H1 (cell line): ENCODE measurements around the gene GSTO2. TPM values are rescaled to one million over a fixed set of nuclear protein-coding genes. Genes with fewer than 3 reads are reported as not detected.

Source experiments
- CTCF ChIA-PET: fragments of 300-600 bp; sonication (Branson Sonifier 250); formaldehyde crosslinking; loops from one replicate; lab custom pipeline; 2021; ENCODE audit not compliant: partially characterized antibody; lab: Charles Lee
- POLR2A ChIA-PET: fragments of 300-600 bp; sonication (Branson Sonifier 250); formaldehyde crosslinking; loops from one replicate; lab custom pipeline; 2021; ENCODE audit warnings: inconsistent platforms; ENCODE audit not compliant: partially characterized antibody; lab: Charles Lee
- DNase-seq, 2 experiments: peaks; one replicate each; pipeline versions ENCODE4 v3.0.0 to v3.0.0-alpha.2; 2010 to 2022; ENCODE audit warnings: low spot score in 2 of 2, low read depth in 1 of 2, mixed read lengths in 1 of 2
- FAIRE-seq: peaks from 2 replicates; lab custom pipeline; 2011; peaks lifted over from hg19 to GRCh38; lab: Jason Lieb, UNC
- H2AFZ ChIP-seq: 2 replicates; pipeline ENCODE4 v1.8.1; 2012; ENCODE audit warnings: low read length, inconsistent platforms
- H2AK5ac ChIP-seq: 2 replicates; pipeline ENCODE4 v1.6.1; 2013; ENCODE audit warnings: low read depth, low read length
- H2BK120ac ChIP-seq: replicated peaks from 2 replicates; pipeline ENCODE3; 2013; ENCODE audit warnings: low read depth, low read length, inconsistent platforms
- H2BK12ac ChIP-seq: 2 replicates; pipeline ENCODE4 v1.6.1; 2013; ENCODE audit warnings: low read depth, low read length
- H2BK15ac ChIP-seq: 2 replicates; pipeline ENCODE4 v1.6.1; 2013; ENCODE audit warnings: low read length
- H2BK20ac ChIP-seq: 2 replicates; pipeline ENCODE4 v1.6.1; 2013; ENCODE audit warnings: low read length
- H2BK5ac ChIP-seq: 2 replicates; pipeline ENCODE4 v1.6.1; 2013; ENCODE audit warnings: low read depth, low read length
- H3K14ac ChIP-seq: 2 replicates; pipeline ENCODE4 v1.6.1; 2013; ENCODE audit warnings: inconsistent platforms; ENCODE audit not compliant: insufficient read length
- H3K18ac ChIP-seq: 2 replicates; pipeline ENCODE4 v1.6.1; 2013; ENCODE audit warnings: low read length; ENCODE audit errors: extremely low read depth
- H3K23ac ChIP-seq: 2 replicates; pipeline ENCODE4 v1.6.1; 2013; ENCODE audit warnings: inconsistent platforms; ENCODE audit not compliant: insufficient read length
- H3K23me2 ChIP-seq: 2 replicates; pipeline ENCODE4 v1.6.1; 2013; ENCODE audit warnings: low read depth, low read length
- H3K27ac ChIP-seq: 2 replicates; pipeline ENCODE4 v1.6.1; 2011; ENCODE audit warnings: low read depth, low read length, inconsistent platforms
- H3K27me3 ChIP-seq, 4 experiments: replicated peaks in 1 of 4; 1 replicate in 1 of 4; 2 replicates in 3 of 4; pipeline versions ENCODE4 v1.6.1 to v1.8.1; 2011 to 2013; ENCODE audit warnings: low read length in 3 of 4, mild to moderate bottlenecking in 3 of 4, inconsistent platforms in 2 of 4, mixed read lengths in 2 of 4, moderate library complexity in 1 of 4; ENCODE audit not compliant: control insufficient read depth in 3 of 4, insufficient read depth in 3 of 4; ENCODE audit errors: extremely low read depth in 1 of 4
- H3K36me3 ChIP-seq, 4 experiments: 2 replicates each; pipeline versions ENCODE4 v1.6.1 to v1.8.1; 2011 to 2013; ENCODE audit warnings: mild to moderate bottlenecking in 4 of 4, low read length in 3 of 4, moderate library complexity in 2 of 4, control low read depth in 1 of 4, inconsistent platforms in 1 of 4; ENCODE audit not compliant: insufficient read depth in 4 of 4, control insufficient read depth in 2 of 4
- H3K4ac ChIP-seq: replicated peaks from 2 replicates; pipeline ENCODE3; 2013; ENCODE audit warnings: low read length, low read depth, mixed read lengths, inconsistent platforms; ENCODE audit not compliant: insufficient read length
- H3K4me1 ChIP-seq, 4 experiments: replicated peaks in 1 of 4; 1 replicate in 1 of 4; 2 replicates in 3 of 4; pipeline versions ENCODE4 v1.6.1 to v1.8.1; 2011 to 2013; ENCODE audit warnings: low read length in 3 of 4, inconsistent platforms in 2 of 4, mixed read lengths in 1 of 4; ENCODE audit not compliant: insufficient read depth in 4 of 4, control insufficient read depth in 3 of 4
- H3K4me2 ChIP-seq, 2 experiments: 2 replicates each; pipeline versions ENCODE4 v1.6.1 to v1.8.1; 2011 to 2013; ENCODE audit warnings: low read depth in 2 of 2, low read length in 2 of 2, control low read depth in 1 of 2, inconsistent platforms in 1 of 2, mild to moderate bottlenecking in 1 of 2; ENCODE audit not compliant: insufficient read depth in 1 of 2
- H3K4me3 ChIP-seq, 4 experiments: fragments of 200-600, 300-600 bp in 1 of 4; sonication (generic), shearing (Covaris generic), sonication (Bioruptor Twin) in 1 of 4; 2 replicates each; pipeline versions ENCODE4 v1.5.1 to v1.8.1; 2011 to 2016; ENCODE audit warnings: low read length in 4 of 4, low read depth in 3 of 4, control low read depth in 2 of 4, inconsistent platforms in 2 of 4, mild to moderate bottlenecking in 2 of 4, mixed read lengths in 1 of 4, moderate library complexity in 1 of 4; ENCODE audit not compliant: insufficient read depth in 2 of 4; ENCODE audit errors: extremely low read depth in 1 of 4
- H3K56ac ChIP-seq: replicated peaks from 2 replicates; pipeline ENCODE3; 2013; ENCODE audit warnings: low read depth, mild to moderate bottlenecking, mixed read lengths, low read length, inconsistent platforms; ENCODE audit not compliant: insufficient read length
- H3K79me1 ChIP-seq: 2 replicates; pipeline ENCODE4 v1.6.1; 2013; ENCODE audit warnings: low read depth, low read length, control low read depth
- H3K79me2 ChIP-seq, 2 experiments: 2 replicates each; pipeline versions ENCODE4 v1.6.1 to v1.8.1; 2012 to 2013; ENCODE audit warnings: low read length in 2 of 2, mild to moderate bottlenecking in 2 of 2, inconsistent platforms in 1 of 2; ENCODE audit not compliant: insufficient read depth in 2 of 2, control insufficient read depth in 1 of 2
- H3K9ac ChIP-seq, 4 experiments: replicated peaks in 1 of 4; 1 replicate in 1 of 4; 2 replicates in 3 of 4; pipeline versions ENCODE4 v1.6.1 to v1.8.1; 2011 to 2013; ENCODE audit warnings: low read depth in 3 of 4, low read length in 3 of 4, control low read depth in 2 of 4, mild to moderate bottlenecking in 2 of 4, moderate library complexity in 2 of 4, inconsistent platforms in 1 of 4; ENCODE audit errors: extremely low read depth in 1 of 4
- H3K9me3 ChIP-seq, 2 experiments: 2 replicates each; pipeline versions ENCODE4 v1.6.1 to v1.8.1; 2012 to 2013; ENCODE audit warnings: mild to moderate bottlenecking in 2 of 2, moderate library complexity in 2 of 2, control low read depth in 1 of 2, inconsistent platforms in 1 of 2, low read depth in 1 of 2, low read length in 1 of 2, mixed read lengths in 1 of 2; ENCODE audit not compliant: insufficient read depth in 2 of 2
- H4K20me1 ChIP-seq, 2 experiments: replicated peaks in 1 of 2; 2 replicates each; pipeline versions ENCODE3 to v1.8.1; 2011 to 2013; ENCODE audit warnings: inconsistent platforms in 2 of 2, low read length in 2 of 2, mild to moderate bottlenecking in 1 of 2; ENCODE audit not compliant: insufficient read depth in 2 of 2, control insufficient read depth in 1 of 2
- H4K5ac ChIP-seq: 2 replicates; pipeline ENCODE4 v1.6.1; 2013; ENCODE audit warnings: low read length, low read depth, mixed read lengths, inconsistent platforms; ENCODE audit not compliant: insufficient read length
- H4K8ac ChIP-seq: 2 replicates; pipeline ENCODE4 v1.8.0; 2013; ENCODE audit warnings: mild to moderate bottlenecking, moderate library complexity, low read length, inconsistent platforms; ENCODE audit not compliant: insufficient read depth; ENCODE audit errors: extremely low read depth
- H4K91ac ChIP-seq: replicated peaks from 2 replicates; pipeline ENCODE3; 2013; ENCODE audit warnings: low read length, mixed read lengths, inconsistent platforms; ENCODE audit not compliant: insufficient read length
- ASH2L ChIP-seq: fragments of 200-600, 300-600 bp; sonication (generic); IDR thresholded peaks from one replicate; pipeline ENCODE4 v1.7.1; 2017; ENCODE audit warnings: low read length
- CBX8 ChIP-seq: fragments of 300-800, 300-1000 bp; sonication (generic); IDR thresholded peaks from 2 replicates; pipeline ENCODE4 v1.7.1; 2016; ENCODE audit warnings: low read depth, low read length, borderline replicate concordance
- CTCF ChIP-seq, 3 experiments: IDR thresholded peaks; 1 replicate in 2 of 3; 2 replicates in 1 of 3; pipeline versions ENCODE4 v1.5.1 to v1.6.1; 2011; ENCODE audit warnings: low read length in 3 of 3, mild to moderate bottlenecking in 3 of 3, inconsistent platforms in 2 of 3, low read depth in 1 of 3, moderate library complexity in 1 of 3; ENCODE audit not compliant: insufficient read depth in 1 of 3; ENCODE audit errors: control extremely low read depth in 1 of 3
- EGR1 ChIP-seq: IDR thresholded peaks from 2 replicates; pipeline ENCODE4 v1.6.1; 2011; ENCODE audit warnings: low read depth, low read length, borderline replicate concordance
- KDM4A ChIP-seq: IDR thresholded peaks from one replicate; pipeline ENCODE4 v1.7.1; 2012; ENCODE audit warnings: low read depth, mild to moderate bottlenecking, moderate library complexity, low read length, inconsistent platforms; ENCODE audit not compliant: severe bottlenecking
- RXRA ChIP-seq: IDR thresholded peaks from 2 replicates; pipeline ENCODE4 v1.6.1; 2011; ENCODE audit warnings: low read depth, mild to moderate bottlenecking, low read length, moderate library complexity; ENCODE audit not compliant: insufficient read depth
- SIN3A ChIP-seq, 2 experiments: IDR thresholded peaks in 1 of 2; conservative IDR thresholded peaks in 1 of 2; 2 replicates each; pipeline ENCODE4 v1.6.1; 2011 to 2012; ENCODE audit warnings: low read length in 2 of 2, improper control_type of control experiment in 1 of 2, low read depth in 1 of 2, mild to moderate bottlenecking in 1 of 2
- SUZ12 ChIP-seq: fragments of 200-600 bp; sonication (generic); IDR thresholded peaks from 2 replicates; pipeline ENCODE4 v1.6.1; 2012; ENCODE audit warnings: mild to moderate bottlenecking, inconsistent platforms, low read length, moderate library complexity, mixed read lengths
- WGBS, 2 experiments: shearing (Covaris generic) in 1 of 2; methylation state at CpG; one replicate each; pipeline versions ENCODE4 v1.1.6 to v1.1.7; 2013 to 2015; ENCODE audit warnings: low lambda C conversion rate in 2 of 2, mixed read lengths in 2 of 2, inconsistent platforms in 1 of 2, low coverage in 1 of 2, missing lambda C conversion rate in 1 of 2; ENCODE audit not compliant: insufficient replicate concordance in 2 of 2, insufficient coverage in 1 of 2, insufficient read length in 1 of 2; ENCODE audit errors: extremely low coverage in 1 of 2, missing lambda C conversion rate in 1 of 2; 5-methylcytosine and 5-hydroxymethylcytosine counted together
- polyA plus RNA-seq, 7 experiments: library from polyadenylated mRNA; depleted of rRNA in 3 of 7; stranded (reverse) in 5 of 7; unstranded in 2 of 7; fragments of >200 nt in 5 of 7; fragments of 200-250 nt in 2 of 7; gene quantifications; 1 replicate in 5 of 7; 2 replicates in 1 of 7; 4 replicates in 1 of 7; pipeline versions ENCODE4 v1.2.1 to v1.2.3, GENCODE V29; 2011 to 2013; ENCODE audit warnings: missing spikeins in 2 of 7, mixed read lengths in 2 of 7
- total RNA-seq: library from RNA; stranded (reverse); fragmentation: NEBNext Ultra II Directional; extraction: Animal tissue kit (Norgen Biotek cat#: 25700); gene quantifications from 2 replicates; pipeline ENCODE4 v1.2.1, GENCODE V29; 2021

The GSTO2 gene
- total and polyA plus RNA-seq, 2 of the 8 experiments (the other 6 are each of a cell fraction or from before 2014, with no cell fraction given): 13.1 to 41.7 TPM

DNA sequence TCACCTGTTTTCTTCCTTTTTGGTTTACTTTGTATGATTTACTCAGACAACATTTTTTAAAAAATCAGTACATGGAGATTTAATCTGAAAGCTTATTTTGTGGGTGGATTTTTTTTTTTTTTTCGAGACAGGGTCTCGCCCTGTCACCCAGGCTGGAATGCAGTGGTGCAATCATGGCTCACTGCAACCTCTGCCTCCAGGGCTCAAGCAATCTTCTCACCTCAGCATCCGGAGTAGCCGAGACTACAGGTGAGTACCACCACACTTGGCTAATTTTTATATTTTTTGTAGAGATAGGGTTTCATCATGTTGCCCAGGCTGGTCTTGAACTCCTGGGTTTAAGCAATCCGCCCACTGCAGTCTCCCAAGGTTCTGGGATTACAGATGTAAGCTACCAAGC is 11.7 kb upstream of the GSTO2 start:
- Histone ChIP-seq H2BK20ac (no peak overlapping the region), H4K91ac (no peak overlapping the region), H4K20me1 (peaks cover 2 to 10% of the 10 kb centered on the region in 2 experiments), H2BK120ac (no peak overlapping the region), H3K4me3 (no peak overlapping the region), H3K79me1 (no peaks in the 10 kb centered on the region; the same call in 1 of the 2 replicates), H4K8ac (no peak overlapping the region), H3K23ac (no peak overlapping the region), H3K56ac (no peak overlapping the region), H3K4me2 (no peak overlapping the region), H3K79me2 (no peaks in the 10 kb centered on the region; a peak in 1 of 4 replicates), H3K9me3 (no peaks in the 10 kb centered on the region), H2BK5ac (no peak overlapping the region), H3K4ac (no peak overlapping the region), H2BK15ac (no peak overlapping the region), H3K23me2 (peaks cover 9% of the 10 kb centered on the region), H2AFZ (no peak overlapping the region), H3K27me3 (peaks cover 0 to 9% (median 5%) of the 10 kb centered on the region in 4 experiments; a peak in 5 of 7 replicates), H3K9ac (no peak overlapping the region), H3K18ac (no peak overlapping the region), H3K14ac (no peak overlapping the region), H2BK12ac (no peak overlapping the region), H3K4me1 (peaks cover 5 to 18% (median 16%) of the 10 kb centered on the region in 4 experiments), H2AK5ac (no peak overlapping the region), H4K5ac (no peak overlapping the region), H3K36me3 (peaks cover 0 to 11% (median 4%) of the 10 kb centered on the region in 4 experiments; a peak in 4 of 8 replicates), H3K27ac (no peak overlapping the region)
- no peak for FAIRE-seq
- TF ChIP-seq SUZ12: no peak
- TF ChIP-seq RXRA: no peak
- no peak for TF ChIP-seq KDM4A
- no peak for TF ChIP-seq ASH2L
- no peak for TF ChIP-seq CBX8
- no peak for TF ChIP-seq EGR1
- no peak for TF ChIP-seq CTCF (IDR thresholded peaks at IDR 0.05; ENCODE audit: control extremely low read depth in 1 of 3, insufficient read depth in 1 of 3, low read depth in 1 of 3, low read length in 3 of 3)
- no peak for TF ChIP-seq SIN3A (conservative IDR thresholded peaks at IDR 0.05 in 1 of 2, IDR thresholded peaks at IDR 0.05 in 1 of 2; ENCODE audit: low read depth in 1 of 2, low read length in 2 of 2)
- 95% methylated on average over 5 of the region's 5 CpGs; no CpG with 5 or more reads in 1 of the 2 experiments for WGBS, 2 experiments
- CTCF ChIA-PET: interaction anchor here (0.6 to 3.1 kb wide), 6 partner anchors 16 to 274 kb away, joined by 3 to 14 read pairs (median 5); no protein-coding TSS in a partner anchor
- POLR2A ChIA-PET: interaction anchor here (4.6 to 7.7 kb wide), 2 partner anchors 12 to 17 kb away, joined by 20 to 81 read pairs; partner anchors contain the start of gene GSTO2
- no peak for DNase-seq
